Measurements from ENCODE around the gene SASH1.

The SASH1 gene

GRCh38 chr6:148461986-148462577 lies 119.4 kb downstream of the SASH1 start:
- no peak for DNase-seq

DNA sequence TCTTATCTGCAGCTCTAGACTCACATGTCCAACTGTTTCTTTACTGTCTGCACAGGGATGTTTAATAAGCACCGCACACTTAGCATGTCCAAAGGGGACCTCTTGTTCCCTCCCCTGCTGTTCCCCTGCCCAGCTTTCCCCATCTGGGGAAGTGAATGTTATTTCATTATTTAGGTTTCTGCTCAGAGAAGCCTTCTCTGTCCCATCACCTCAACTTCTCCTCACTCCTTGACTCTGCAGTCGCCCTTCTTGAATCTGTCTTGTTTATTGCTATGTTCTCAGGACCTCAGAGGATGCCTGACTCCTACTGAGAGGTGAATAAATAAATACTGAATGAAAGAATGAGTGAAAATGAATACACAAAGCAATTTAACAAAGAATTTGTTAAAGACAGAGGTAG lies 121.0 kb downstream of the SASH1 start:
- DNase-seq = no peak

- DNase-seq = peak; percentile 47
These were observed 121.8 kb downstream of the SASH1 start for GRCh38 chr6:148464319-148465010.

- no peak for DNase-seq
These were observed 122.3 kb downstream of the SASH1 start for GRCh38 chr6:148465011-148465335.

GRCh38 chr6:148465670-148466069 lies 123.0 kb downstream of the SASH1 start:
- no peak for DNase-seq

- DNase-seq = no peak
These were observed 123.5 kb downstream of the SASH1 start for GRCh38 chr6:148466158-148466557.

- no peak for DNase-seq
These were observed 125.3 kb downstream of the SASH1 start for GRCh38 chr6:148467926-148468325.

DNA sequence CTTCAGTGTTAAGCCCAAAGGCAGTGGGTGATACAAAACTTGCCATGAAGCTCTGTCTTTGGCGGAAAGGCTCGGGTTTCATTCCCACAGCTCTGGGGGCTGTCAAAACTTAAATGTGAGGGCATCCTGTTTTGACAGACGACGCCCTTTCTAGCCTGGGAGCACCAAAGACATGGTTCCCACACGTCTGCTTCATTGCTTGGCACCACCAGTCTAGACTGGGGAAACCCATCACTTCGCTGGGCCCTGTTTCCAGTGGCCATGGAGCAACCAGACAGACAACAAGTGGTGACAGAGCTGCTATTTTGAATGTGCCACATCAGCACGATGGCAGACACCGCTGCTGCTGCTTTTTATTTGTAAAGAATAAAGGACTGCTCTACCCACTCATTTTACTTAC lies 127.5 kb downstream of the SASH1 start:
- DNase-seq = no peak

DNA sequence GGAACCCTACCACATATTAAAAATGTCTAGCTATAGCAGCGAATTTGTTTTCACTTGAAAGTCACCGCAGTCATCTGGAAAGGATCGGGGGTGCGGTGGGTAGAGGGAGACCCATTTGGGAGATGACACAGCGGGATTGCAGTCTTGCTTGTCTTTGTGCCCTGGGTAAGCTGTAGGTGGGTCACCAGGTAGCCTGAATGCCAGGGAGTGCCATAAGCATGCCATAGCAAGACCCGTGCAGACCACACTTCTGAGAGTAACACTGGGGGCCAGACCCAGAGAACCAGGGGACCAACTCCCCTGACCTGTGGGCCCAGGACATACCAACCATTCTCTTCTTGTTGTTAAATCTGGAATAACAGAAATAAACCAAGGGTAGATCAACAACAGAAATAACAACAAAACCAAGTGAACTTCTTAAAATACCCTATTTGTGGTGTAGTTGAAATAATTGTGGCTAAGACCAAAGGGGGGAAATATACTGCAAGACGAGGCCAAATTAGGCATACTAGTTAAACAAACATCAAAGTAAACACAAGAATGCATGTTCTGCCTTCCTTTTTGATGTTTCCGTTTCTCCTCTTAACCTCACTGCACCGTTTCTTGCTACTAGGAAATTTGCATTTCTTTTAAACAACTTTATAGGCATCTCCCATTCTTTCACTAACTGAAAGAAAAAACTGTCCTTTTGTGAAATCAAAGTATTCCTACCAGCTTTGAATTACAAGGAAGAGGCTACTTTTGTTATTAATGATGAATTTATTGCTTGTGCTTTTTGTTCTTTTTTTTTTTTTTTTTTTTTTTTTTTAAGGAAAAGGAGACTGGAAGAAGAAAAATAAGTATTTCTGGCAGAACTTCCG lies 128.2 kb downstream of the SASH1 start:
- no peak for DNase-seq

DNA sequence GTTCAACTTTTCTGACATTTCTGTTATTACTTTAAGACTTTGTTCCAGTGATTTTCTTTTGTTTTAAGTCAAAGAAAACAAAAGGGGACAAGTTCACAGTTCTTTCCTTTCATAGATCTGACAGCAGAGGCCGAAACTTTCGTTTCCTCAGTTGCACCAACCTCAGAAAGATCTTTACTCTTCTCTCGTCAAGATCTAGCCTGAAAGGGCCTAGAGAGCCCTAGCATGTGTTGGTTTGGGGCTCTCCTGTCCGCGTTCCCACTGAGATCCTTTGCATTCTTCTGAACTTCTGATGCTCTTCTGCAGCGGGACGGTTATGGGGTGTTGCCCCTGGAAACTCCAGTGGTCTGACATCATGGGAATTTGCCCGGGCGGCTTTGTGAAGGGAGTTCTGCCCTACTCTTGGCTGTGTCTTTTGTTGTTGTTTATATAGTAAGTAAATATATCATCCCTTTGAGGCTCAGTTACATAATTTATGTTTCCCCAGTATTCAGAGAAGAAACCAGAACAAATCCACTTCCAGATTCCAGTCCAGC lies 129.1 kb downstream of the SASH1 start:
- DNase-seq = no peak

DNA sequence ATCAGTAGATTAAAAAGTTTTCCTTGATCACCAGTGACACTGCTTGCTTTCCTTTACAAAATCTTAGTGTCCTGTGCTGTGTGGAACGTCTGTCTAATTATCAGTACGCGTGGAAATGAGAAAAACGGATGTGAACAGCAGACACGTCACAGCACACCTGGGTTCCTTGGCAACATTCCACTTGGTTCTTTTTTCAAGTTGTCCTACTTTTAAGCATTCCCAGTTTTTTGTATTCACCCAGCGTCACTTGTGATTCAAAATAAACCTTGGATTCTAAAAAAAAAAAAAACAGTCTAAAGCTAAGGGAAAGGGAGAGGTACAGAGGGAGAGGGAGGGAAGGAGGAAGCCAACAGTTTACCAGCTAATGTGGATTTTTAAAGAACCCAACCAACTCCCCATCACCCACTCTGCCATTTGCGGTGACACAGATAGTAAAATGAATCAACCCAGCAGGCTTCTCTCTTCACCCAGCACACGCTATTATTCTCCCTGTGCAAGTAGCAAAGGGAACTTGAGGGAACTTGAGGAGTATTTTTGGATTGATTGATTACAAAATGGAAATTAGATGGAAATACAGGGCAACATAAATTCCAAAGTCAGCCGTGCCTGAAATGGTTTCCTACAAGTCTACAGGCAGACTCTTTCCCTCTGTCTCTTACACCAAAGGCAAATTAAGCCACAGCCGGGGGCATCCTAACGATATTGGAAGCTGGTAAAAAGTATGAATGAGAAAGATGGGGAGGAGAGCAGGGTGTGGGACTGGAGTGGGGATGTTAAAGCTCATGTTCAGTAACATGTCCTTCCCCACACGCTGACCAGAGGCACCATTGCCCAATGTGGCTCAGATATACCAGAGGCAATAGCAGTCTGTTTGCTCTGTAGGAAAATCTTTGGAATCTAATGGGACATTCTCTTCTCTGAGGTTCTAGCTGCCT lies 129.8 kb downstream of the SASH1 start:
- no peak for DNase-seq

DNA sequence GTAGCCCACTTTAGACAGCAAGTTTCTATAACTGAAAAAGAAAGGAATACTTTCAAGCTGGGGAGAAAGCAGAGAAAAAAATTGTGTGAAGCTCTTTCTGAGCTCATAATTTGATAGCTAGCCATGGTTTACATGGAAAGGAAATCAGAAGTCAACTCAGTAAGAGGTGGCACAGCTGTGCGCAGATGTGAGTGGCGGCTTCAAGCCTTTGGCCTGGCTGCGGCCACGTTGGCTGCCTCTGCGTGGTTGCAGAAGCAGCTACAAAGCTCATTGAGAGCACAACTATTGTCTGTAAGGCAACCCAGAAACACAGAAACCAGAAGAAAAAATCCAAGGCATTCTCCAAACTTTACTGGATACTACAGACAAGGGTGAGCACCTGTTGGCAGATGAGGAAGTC lies 136.9 kb downstream of the SASH1 start:
- DNase-seq = no peak

DNA sequence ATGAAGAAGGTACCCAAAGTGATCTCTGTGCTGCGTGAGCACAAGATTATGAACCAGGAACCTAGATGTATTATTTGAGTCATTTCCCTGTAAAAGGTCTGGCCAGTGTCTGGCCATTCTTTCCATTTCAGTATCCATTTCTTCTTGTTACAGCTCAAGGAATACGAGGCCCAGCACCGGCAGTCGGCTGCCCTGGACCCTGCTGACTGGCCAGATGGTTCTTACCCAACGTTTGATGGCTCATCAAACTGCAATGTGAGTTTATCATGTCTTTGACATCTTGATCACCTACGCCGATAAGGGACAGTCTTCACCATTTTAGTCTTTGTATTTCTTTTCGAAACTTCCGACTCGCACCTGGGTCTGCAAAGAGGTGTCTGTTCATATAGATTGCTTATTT lies 144.8 kb downstream of the SASH1 start:
- no peak for DNase-seq

DNA sequence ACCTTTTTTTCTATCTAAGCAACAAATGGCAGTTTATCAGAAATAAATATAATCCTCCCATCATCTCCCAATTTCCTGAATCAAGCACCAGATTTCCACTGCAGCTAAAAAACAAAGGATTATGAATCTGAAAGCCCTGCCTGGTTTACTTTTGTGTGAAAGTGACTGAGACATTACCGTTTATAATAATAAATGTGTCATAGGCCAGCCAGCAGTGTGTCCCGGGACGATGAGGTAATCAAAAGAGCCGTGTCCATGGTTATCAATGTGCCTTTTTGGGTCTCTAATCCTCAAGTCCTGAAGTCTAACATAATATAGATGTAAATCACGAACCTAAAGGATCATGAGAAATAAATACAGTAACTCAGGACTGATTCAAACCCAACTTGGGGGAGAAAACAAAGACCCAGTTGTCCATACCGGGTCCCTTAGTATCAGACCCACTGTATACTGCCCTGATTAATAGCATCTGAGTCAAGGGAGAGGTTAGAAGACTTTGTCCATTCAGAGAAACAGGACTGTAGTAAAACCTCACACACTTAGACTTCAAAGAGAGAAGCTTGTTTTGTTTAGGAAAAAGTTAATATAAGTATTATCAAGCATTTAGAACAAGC lies 149.1 kb downstream of the SASH1 start:
- no peak for DNase-seq

DNA sequence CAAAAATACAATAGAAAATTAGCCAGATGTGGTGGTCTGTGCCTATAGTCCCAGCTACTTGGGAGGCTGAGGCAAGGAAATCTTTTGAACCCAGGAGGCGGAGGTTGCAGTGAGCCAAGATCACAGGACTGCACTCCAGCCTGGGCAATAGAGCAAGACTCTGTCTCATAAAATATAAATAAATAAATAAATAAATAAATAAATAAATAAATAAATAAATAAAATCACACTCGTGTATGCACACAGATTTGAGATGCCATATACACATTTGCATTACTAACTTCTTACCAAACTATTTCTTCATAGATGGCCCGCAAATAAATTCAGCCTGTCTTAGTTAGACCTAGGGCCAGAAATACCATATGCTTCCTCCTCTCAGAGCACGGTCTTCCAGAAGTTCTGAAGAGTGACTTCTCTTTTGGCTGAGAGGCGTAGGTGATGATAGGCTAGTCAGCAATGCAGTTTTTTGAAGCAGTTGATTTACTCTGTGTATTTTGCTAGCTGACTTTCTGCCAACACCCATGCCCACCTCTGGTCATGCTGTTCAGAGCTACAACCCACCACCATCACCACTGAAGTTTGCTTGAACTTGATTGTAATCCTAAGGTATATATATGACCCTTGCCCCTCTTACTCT lies 150.1 kb downstream of the SASH1 start:
- DNase-seq = no peak

- no peak for DNase-seq
These were observed 150.8 kb downstream of the SASH1 start for GRCh38 chr6:148493424-148493823.

DNA sequence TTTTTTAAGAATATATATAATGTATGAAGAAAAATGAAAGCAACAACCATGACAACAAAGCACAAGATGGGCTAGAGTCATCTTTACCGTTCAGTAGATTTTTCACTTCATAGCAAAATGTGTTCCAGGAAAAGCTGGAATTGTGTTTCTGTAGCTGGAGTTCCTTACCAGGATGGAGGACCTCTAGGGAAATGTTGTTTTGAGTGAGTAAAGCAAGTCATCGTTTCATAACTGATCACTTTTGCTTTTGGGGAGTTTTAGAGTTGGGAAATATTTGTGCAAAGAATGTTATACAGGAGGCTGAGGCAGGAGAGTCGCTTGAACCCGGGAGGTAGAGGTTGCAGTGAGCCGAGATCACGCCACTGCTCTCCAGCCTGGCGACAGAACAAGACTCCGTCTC lies 151.6 kb downstream of the SASH1 start:
- no peak for DNase-seq

DNA sequence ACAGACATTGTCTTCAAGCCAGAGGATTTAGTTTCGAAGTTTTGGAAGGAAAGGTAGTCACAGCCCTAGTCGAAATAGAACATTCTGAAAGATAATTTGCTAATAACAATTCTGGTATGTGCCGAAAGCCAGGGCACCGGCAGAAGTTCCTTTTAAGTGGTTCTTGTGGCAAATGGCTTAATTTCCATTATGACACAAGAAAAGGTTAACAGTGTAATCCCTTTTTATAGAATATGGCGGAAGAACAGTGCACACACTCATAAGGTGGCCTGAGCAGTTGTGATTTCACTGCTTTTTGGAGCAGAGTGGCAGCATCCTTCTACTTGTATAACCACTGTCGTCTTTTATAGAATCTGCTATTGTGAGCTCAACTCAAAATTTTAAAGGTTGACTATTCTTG lies 152.4 kb downstream of the SASH1 start:
- no peak for DNase-seq

DNA sequence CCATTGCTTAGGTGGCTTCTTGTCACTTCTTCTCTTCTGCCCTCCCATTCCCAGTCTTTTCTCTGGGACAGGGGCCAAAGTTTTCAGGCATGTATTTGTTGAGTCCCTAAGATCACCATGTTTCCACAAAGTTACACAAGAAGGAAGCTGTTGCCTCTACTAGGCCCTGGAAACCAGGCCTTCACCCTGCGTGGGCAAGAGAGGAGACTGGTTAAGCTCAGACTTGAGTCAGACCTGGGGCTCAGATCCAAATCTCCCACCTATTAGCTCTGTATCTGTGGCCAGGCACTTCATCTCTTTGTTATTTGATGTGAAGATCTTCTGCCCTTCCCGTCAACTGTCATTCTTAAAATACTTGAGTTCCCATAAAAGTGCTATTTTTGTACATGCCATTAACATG lies 154.6 kb downstream of the SASH1 start:
- no peak for DNase-seq

DNA sequence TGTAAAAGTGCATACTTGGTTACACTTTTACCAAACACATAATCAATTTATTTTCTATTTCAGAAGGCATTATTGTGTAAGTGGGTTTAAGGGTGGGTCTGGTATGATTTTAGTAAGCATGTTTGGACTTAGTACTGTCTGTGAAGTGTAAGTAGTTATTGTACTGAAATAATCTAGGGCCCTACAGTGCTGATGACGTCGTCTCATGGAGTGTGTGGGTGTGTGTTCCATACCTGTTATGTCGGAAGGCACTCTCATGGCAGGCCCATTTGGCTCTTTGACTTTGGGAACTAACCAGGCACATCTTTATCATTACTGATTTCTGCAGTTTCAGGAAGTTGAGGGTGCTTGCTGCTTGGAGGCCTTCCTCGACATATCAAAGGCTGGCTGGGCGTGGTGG lies 155.1 kb downstream of the SASH1 start:
- no peak for DNase-seq

GRCh38 chr6:148500402-148500801 lies 157.8 kb downstream of the SASH1 start:
- DNase-seq = no peak

- no peak for DNase-seq
These were observed 158.5 kb downstream of the SASH1 start for GRCh38 chr6:148501178-148501590.

All from NCI-H748 treated with DMSO at 0.1 percent for 48 hours (cell line).